Naive B cell (primary cell): ENCODE measurements around the gene CASQ2. TPM values are rescaled to one million over a fixed set of nuclear protein-coding genes. Genes with fewer than 3 reads are reported as not detected.

ENCODE experiments used
- ATAC-seq, 2 donors: fragments of 150-1000 bp; cut with Tn5 transposase; 2 replicates each; pipeline ENCODE4 v1.10.0; 2021; ENCODE audit warnings: low read depth in 2 of 2, mild to moderate bottlenecking in 2 of 2, moderate library complexity in 2 of 2
- DNase-seq: peaks from one replicate; pipeline ENCODE4 v3.0.0; 2022
- H3K27ac Mint-ChIP-seq, 6 donors: one replicate each; pipeline ENCODE4 v1.8.0; 2020 to 2022; ENCODE audit warnings: mild to moderate bottlenecking in 6 of 6, mixed read lengths in 6 of 6, moderate library complexity in 5 of 6, inconsistent platforms in 2 of 6
- H3K27me3 Mint-ChIP-seq, 3 donors: one replicate each; pipeline ENCODE4 v1.8.0; 2021 to 2022; ENCODE audit warnings: mixed read lengths in 3 of 3, mild to moderate bottlenecking in 1 of 3
- H3K36me3 Mint-ChIP-seq, 2 donors: one replicate each; pipeline ENCODE4 v1.8.0; 2020 to 2022; ENCODE audit warnings: mixed read lengths in 2 of 2, inconsistent platforms in 1 of 2, mild to moderate bottlenecking in 1 of 2
- H3K4me1 Mint-ChIP-seq, 3 donors: one replicate each; pipeline ENCODE4 v1.8.0; 2020 to 2022; ENCODE audit warnings: mixed read lengths in 3 of 3, inconsistent platforms in 1 of 3, mild to moderate bottlenecking in 1 of 3, moderate library complexity in 1 of 3
- H3K4me3 Mint-ChIP-seq, 8 donors: one replicate each; pipeline ENCODE4 v1.8.0; 2020 to 2022; ENCODE audit warnings: mild to moderate bottlenecking in 8 of 8, mixed read lengths in 8 of 8, moderate library complexity in 8 of 8, inconsistent platforms in 2 of 8
- H3K9me3 Mint-ChIP-seq, 7 donors: one replicate each; pipeline ENCODE4 v1.8.0; 2020 to 2022; ENCODE audit warnings: mixed read lengths in 7 of 7, mild to moderate bottlenecking in 5 of 7, inconsistent platforms in 2 of 7, moderate library complexity in 1 of 7
- polyA plus RNA-seq, 6 donors: library from polyadenylated mRNA; unstranded; fragments of 300-500 nt; fragmentation: Illumina TruSeq; gene quantifications; one replicate each; pipeline ENCODE4 v1.2.3, GENCODE V29; 2021; ENCODE audit warnings: low read depth in 6 of 6

The CASQ2 gene
- not detected for polyA plus RNA-seq

- no peaks in the 10 kb centered on the region for H3K4me1 Mint-ChIP-seq
- H3K27me3 Mint-ChIP-seq: peaks cover 16 to 23% (median 16%) of the 10 kb centered on the region in 3 donors
- H3K27ac Mint-ChIP-seq: peak within 1 kb of the TSS in 1 of 6 donors; percentile 19
- no peak within 1 kb of the TSS for H3K4me3 Mint-ChIP-seq
- no peaks in the 10 kb centered on the region for H3K9me3 Mint-ChIP-seq
- no peaks in the 10 kb centered on the region for H3K36me3 Mint-ChIP-seq
- no peak for ATAC-seq
- DNase-seq: no peak
Observed at GRCh38 chr1:115768549-115768948, at the start of gene CASQ2. TSS of gene CASQ2 (minus strand) at chr1:115768714. CDS start at chr1:115768541, 173 bp downstream.

GRCh38 chr1:115815694-115816093 is 47.2 kb upstream of the CASQ2 start:
- peaks cover 0 to 4% (median 0%) of the 10 kb centered on the region in 7 donors for H3K9me3 Mint-ChIP-seq
- no peaks in the 10 kb centered on the region for H3K4me1 Mint-ChIP-seq
- DNase-seq (no peak), ATAC-seq (no peak)
- no peak overlapping the region for H3K27ac Mint-ChIP-seq
- H3K27me3 Mint-ChIP-seq: peaks cover 5 to 21% (median 14%) of the 10 kb centered on the region in 3 donors
- no peaks in the 10 kb centered on the region for H3K36me3 Mint-ChIP-seq
- no peak overlapping the region for H3K4me3 Mint-ChIP-seq

GRCh38 chr1:115814685-115815398 is 46.3 kb upstream of the CASQ2 start:
- H3K27ac Mint-ChIP-seq: no peak overlapping the region
- ATAC-seq: no peak
- peaks cover 0 to 4% (median 0%) of the 10 kb centered on the region in 7 donors for H3K9me3 Mint-ChIP-seq
- no peak for DNase-seq
- H3K4me1 Mint-ChIP-seq: no peaks in the 10 kb centered on the region
- H3K36me3 Mint-ChIP-seq: no peaks in the 10 kb centered on the region
- H3K4me3 Mint-ChIP-seq: no peak overlapping the region
- peaks cover 5 to 21% (median 14%) of the 10 kb centered on the region in 3 donors for H3K27me3 Mint-ChIP-seq

GRCh38 chr1:115813727-115814126 is 45.2 kb upstream of the CASQ2 start:
- H3K4me3 Mint-ChIP-seq: no peak overlapping the region
- H3K27me3 Mint-ChIP-seq: peaks cover 0 to 23% (median 21%) of the 10 kb centered on the region in 3 donors
- no peaks in the 10 kb centered on the region for H3K4me1 Mint-ChIP-seq
- no peaks in the 10 kb centered on the region for H3K36me3 Mint-ChIP-seq
- DNase-seq: no peak
- no peak overlapping the region for H3K27ac Mint-ChIP-seq
- no peaks in the 10 kb centered on the region for H3K9me3 Mint-ChIP-seq
- ATAC-seq: no peak

GRCh38 chr1:115811140-115811828 is 42.8 kb upstream of the CASQ2 start:
- no peaks in the 10 kb centered on the region for H3K4me1 Mint-ChIP-seq
- no peak for ATAC-seq
- H3K36me3 Mint-ChIP-seq: no peaks in the 10 kb centered on the region
- H3K27me3 Mint-ChIP-seq: peaks cover 0 to 43% (median 27%) of the 10 kb centered on the region in 3 donors
- H3K27ac Mint-ChIP-seq: peak overlapping the region in 1 of 6 donors; percentile 40
- H3K4me3 Mint-ChIP-seq: no peak overlapping the region
- no peaks in the 10 kb centered on the region for H3K9me3 Mint-ChIP-seq
- no peak for DNase-seq

GRCh38 chr1:115810609-115811008 is 42.1 kb upstream of the CASQ2 start:
- Mint-ChIP-seq H3K27me3 (peaks cover 0 to 42% (median 27%) of the 10 kb centered on the region in 3 donors), H3K4me1 (no peaks in the 10 kb centered on the region), H3K36me3 (no peaks in the 10 kb centered on the region), H3K27ac (no peak overlapping the region), H3K4me3 (no peak overlapping the region), H3K9me3 (no peaks in the 10 kb centered on the region)
- no peak for DNase-seq
- no peak for ATAC-seq

- H3K27ac Mint-ChIP-seq: no peak overlapping the region
- H3K4me3 Mint-ChIP-seq: no peak overlapping the region
- H3K9me3 Mint-ChIP-seq: no peaks in the 10 kb centered on the region
- no peaks in the 10 kb centered on the region for H3K36me3 Mint-ChIP-seq
- H3K4me1 Mint-ChIP-seq: no peaks in the 10 kb centered on the region
- no peak for DNase-seq
- ATAC-seq: no peak
- H3K27me3 Mint-ChIP-seq: peaks cover 0 to 46% (median 24%) of the 10 kb centered on the region in 3 donors
Observed at GRCh38 chr1:115809847-115810246, 41.3 kb upstream of the CASQ2 start.

GRCh38 chr1:115809076-115809475 is 40.6 kb upstream of the CASQ2 start:
- no peak overlapping the region for H3K27ac Mint-ChIP-seq
- no peaks in the 10 kb centered on the region for H3K36me3 Mint-ChIP-seq
- no peak for ATAC-seq
- H3K9me3 Mint-ChIP-seq: no peaks in the 10 kb centered on the region
- no peak overlapping the region for H3K4me3 Mint-ChIP-seq
- no peak for DNase-seq
- peaks cover 5 to 46% (median 17%) of the 10 kb centered on the region in 3 donors for H3K27me3 Mint-ChIP-seq
- no peaks in the 10 kb centered on the region for H3K4me1 Mint-ChIP-seq

GRCh38 chr1:115807723-115808122 is 39.2 kb upstream of the CASQ2 start:
- no peak for ATAC-seq
- peak; percentile 12 for DNase-seq

GRCh38 chr1:115805597-115805996 is 37.1 kb upstream of the CASQ2 start:
- peaks cover 6 to 44% (median 9%) of the 10 kb centered on the region in 3 donors for H3K27me3 Mint-ChIP-seq
- no peaks in the 10 kb centered on the region for H3K4me1 Mint-ChIP-seq
- peaks cover 0 to 2% (median 0%) of the 10 kb centered on the region in 7 donors for H3K9me3 Mint-ChIP-seq
- H3K4me3 Mint-ChIP-seq: no peak overlapping the region
- no peak overlapping the region for H3K27ac Mint-ChIP-seq
- H3K36me3 Mint-ChIP-seq: no peaks in the 10 kb centered on the region
- DNase-seq (no peak), ATAC-seq (no peak)

More at GRCh38 chr1:115807723-115808122, 39.2 kb upstream of the CASQ2 start:
- H3K36me3 Mint-ChIP-seq: no peaks in the 10 kb centered on the region
- peaks cover 5 to 44% (median 6%) of the 10 kb centered on the region in 3 donors for H3K27me3 Mint-ChIP-seq
- no peaks in the 10 kb centered on the region for H3K4me1 Mint-ChIP-seq
- no peak overlapping the region for H3K27ac Mint-ChIP-seq
- H3K4me3 Mint-ChIP-seq: no peak overlapping the region
- peaks cover 0 to 2% (median 0%) of the 10 kb centered on the region in 7 donors for H3K9me3 Mint-ChIP-seq

- no peak overlapping the region for H3K27ac Mint-ChIP-seq
- H3K27me3 Mint-ChIP-seq: peaks cover 0 to 25% (median 9%) of the 10 kb centered on the region in 3 donors
- no peak overlapping the region for H3K4me3 Mint-ChIP-seq
- H3K4me1 Mint-ChIP-seq: no peaks in the 10 kb centered on the region
- DNase-seq (no peak), ATAC-seq (no peak)
- H3K9me3 Mint-ChIP-seq: peaks cover 0 to 2% (median 0%) of the 10 kb centered on the region in 7 donors
- no peaks in the 10 kb centered on the region for H3K36me3 Mint-ChIP-seq
Observed at GRCh38 chr1:115802416-115802815, 33.9 kb upstream of the CASQ2 start.

GRCh38 chr1:115797486-115797885 is 29.0 kb upstream of the CASQ2 start:
- H3K27ac Mint-ChIP-seq: no peak overlapping the region
- peaks cover 0 to 1% (median 0%) of the 10 kb centered on the region in 7 donors for H3K9me3 Mint-ChIP-seq
- no peaks in the 10 kb centered on the region for H3K36me3 Mint-ChIP-seq
- H3K4me3 Mint-ChIP-seq: no peak overlapping the region
- no peak for ATAC-seq
- H3K4me1 Mint-ChIP-seq: no peaks in the 10 kb centered on the region
- no peak for DNase-seq
- peaks cover 14 to 21% (median 17%) of the 10 kb centered on the region in 3 donors for H3K27me3 Mint-ChIP-seq

- Mint-ChIP-seq H3K9me3 (peaks cover 0 to 1% (median 0%) of the 10 kb centered on the region in 7 donors), H3K4me3 (no peak overlapping the region), H3K36me3 (no peaks in the 10 kb centered on the region), H3K4me1 (no peaks in the 10 kb centered on the region), H3K27ac (no peak overlapping the region), H3K27me3 (peaks cover 16 to 26% (median 20%) of the 10 kb centered on the region in 3 donors)
- DNase-seq: no peak
- ATAC-seq: no peak
Observed at GRCh38 chr1:115796897-115797296, 28.4 kb upstream of the CASQ2 start.

- no peak overlapping the region for H3K27ac Mint-ChIP-seq
- no peak overlapping the region for H3K4me3 Mint-ChIP-seq
- H3K9me3 Mint-ChIP-seq: peaks cover 0 to 1% (median 0%) of the 10 kb centered on the region in 7 donors
- no peaks in the 10 kb centered on the region for H3K36me3 Mint-ChIP-seq
- no peak for DNase-seq
- no peak for ATAC-seq
- no peaks in the 10 kb centered on the region for H3K4me1 Mint-ChIP-seq
- peaks cover 15 to 26% (median 20%) of the 10 kb centered on the region in 3 donors for H3K27me3 Mint-ChIP-seq
Observed at GRCh38 chr1:115796036-115796435, 27.5 kb upstream of the CASQ2 start.
